Measurements from ENCODE around the gene PLPPR2.
"Not testable (repeated sequence)": the region's sequence is repeated elsewhere in the genome, so short reads cannot be mapped to it uniquely, and the experiment has no call there.

Gene PLPPR2

DNA sequence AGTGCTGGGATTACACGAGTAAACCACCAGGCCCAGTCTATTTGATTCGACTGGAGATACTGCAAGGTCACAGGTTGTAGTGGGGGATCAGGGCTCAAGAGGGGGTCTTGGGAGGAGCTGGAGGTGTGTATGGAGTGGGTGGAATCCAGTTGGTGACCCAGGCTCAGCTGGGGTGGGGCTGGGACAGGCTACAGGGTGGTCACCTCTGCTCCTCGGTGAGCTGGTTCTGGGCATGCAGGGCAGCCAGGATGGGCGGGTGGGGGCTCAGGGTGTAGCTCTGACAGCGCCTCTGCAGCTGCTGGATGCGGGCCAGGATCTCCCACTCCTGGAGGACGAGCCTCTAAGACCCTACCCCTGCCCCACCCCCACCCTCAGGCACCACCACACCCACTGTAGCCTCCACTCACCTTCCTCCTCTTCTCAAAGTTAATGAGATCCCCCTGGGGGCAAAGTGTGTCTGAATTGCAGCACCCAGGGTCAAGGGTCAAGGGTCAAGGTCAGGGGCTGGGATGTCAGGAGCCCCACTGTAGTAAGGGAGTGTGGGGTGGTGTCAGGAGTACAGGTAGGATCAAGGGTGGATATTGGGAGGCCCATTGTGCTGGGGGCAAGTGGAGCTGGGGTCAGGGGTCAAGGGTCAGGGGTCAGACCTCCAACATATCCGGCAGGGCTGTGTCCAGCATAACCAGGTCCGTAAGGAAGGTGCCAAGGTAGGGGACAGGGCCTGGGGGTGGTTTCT lies 46.7 kb downstream of the PLPPR2 start:
- no peak for DNase-seq (ENCODE audit: low read depth)

DNA sequence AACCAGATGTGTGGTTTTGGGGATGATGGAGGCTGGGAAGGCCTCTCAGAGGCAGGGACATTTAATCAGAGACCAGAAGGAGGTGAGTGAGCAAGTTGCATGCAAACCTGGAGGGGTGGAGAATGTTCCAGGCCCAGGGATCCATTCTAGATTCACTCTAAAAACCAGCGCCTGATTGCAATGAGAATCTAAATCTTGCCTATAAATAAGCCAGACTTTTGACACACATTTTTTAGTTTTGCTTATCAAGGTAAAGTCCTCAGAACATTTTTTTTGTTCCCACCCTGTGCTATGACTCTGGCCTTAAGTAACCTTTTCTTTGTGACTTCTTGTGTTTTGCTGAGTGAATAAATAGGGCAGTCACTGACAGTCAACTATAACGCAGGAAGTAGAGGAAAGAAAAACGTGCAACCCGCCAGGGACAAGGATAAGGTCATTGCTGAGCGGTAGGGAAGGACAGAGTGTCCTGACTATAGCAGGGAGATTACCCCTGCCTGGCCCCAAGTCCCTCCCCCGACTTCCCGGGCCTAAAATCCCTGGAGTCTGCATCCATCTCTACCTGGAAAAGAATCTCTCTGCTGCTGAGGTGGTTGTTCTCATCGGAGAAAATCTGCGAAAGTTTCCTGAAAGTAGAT lies 49.5 kb downstream of the PLPPR2 start:
- DNase-seq (ENCODE audit: low read depth) = no peak

DNA sequence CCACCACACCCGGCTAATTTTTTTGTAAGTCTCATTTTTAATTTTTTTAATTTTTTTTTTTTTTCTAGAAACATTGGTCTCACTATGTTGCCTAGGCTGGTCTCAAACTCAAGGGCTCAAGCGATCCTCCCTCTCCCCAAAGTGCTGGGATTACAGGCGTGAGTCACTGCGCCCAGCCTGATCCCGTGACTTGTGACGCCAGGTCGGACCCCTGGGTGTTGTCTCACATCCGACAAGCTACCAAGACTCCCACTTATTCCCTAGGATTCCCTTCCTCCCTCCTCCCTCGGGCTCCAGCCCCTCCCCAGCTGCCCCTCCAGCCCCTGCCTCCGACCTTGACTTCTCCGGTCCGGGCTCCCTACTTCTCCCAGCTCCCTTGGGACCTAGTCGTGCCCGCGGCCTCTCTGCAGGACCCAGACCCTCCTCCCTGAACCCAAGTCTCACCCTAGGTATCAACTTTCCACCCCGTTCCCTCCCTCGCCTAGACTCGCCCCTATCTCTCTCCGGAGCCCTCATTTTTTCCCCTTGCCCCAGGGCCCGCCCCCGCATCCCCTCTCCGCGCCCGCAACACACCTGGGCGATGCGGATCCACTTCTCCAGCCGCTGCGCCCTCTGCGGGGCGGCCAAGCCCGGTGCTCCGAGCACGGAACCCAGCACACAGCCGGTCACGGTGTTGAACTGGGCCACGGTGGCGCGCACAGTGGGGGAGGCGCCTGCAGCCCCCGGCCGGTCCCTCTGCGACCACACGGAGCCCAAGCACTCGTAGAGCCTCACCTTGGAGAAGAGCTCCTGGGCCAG lies 50.8 kb downstream of the PLPPR2 start:
- no peak for DNase-seq (ENCODE audit: low read depth)

DNA sequence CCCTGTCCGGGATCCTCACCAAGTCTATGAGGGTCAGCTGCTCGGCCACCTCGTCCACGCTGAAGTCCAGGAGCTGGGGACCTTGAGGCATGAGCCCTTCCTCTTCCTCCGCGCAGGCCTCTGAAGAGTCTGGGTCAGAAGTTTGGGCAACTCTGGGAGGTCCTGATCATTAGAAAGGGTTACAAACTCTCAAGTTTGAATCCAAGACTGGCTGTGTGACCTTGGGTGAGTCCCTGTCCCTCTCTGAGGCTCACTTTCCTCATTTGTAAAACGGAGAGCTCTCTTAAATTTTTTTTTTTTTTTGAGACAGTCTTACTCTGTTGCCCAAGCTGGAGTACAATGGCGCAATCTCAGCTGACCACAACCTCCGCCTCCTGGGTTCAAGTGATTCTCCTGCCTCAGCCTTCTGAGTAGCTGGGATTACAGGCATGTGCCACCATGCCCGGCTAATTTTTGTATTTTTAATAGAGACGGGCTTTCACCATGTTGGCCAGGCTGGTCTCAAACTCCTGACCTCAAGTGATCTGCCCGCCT lies 51.5 kb downstream of the PLPPR2 start:
- not testable (repeated sequence) for DNase-seq (ENCODE audit: low read depth)

DNA sequence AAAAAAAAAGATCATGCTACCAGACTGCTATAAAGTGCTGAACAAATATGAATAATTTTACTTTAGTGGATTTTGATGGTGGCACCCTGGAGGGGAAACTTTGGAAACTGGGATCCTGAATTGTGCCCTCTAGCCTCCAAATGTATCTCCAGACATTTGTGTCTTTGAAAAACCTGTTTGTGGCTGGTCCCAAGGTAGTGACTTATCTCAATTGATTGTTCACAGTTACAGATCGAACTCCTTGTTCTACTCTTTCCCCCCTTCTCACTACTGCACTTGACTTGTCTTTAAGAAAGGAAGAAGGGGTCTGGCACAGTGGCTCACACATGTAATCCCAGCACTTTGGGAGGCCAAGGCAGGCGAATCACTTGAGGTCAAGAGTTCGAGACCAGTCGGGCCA lies 53.4 kb downstream of the PLPPR2 start:
- no peak for DNase-seq (ENCODE audit: low read depth)

DNA sequence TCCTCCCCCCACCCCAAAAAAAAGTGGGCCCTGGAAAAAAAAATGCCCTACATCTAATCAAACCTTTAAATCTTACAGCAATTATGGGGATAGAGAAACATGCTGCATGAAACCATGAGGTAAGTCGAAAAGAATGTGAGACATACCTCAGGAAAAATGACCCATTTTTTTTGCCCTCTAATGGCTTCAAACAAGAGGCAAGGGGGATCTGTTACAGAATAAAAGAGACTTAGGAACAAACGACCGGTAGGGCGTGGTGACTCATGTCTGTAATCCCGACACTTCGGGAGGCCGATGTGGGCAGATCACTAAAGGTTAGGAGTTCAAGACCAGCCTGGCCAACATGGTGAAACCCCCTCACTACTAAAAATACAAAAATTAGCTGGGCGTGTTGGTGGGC lies 55.5 kb downstream of the PLPPR2 start:
- DNase-seq (ENCODE audit: low read depth) = no peak

DNA sequence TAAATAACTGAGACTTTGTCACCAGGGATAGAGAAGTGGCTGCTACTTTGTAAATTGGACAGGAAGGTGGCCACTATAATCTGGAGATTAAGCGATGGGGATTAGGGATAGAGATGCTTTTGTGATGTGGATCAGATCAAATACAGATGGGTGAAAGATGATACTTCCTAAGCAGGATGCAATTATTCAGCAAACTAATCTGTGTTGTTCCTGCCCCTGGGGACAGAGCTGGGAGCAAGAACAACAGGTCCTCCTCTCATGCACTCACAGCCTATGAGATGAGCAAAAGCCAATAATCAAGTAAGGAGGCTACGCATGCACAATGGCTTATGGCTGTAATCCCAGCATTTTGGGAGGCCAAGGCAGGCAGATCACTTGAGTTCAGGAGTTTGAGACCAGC lies 59.3 kb downstream of the PLPPR2 start:
- DNase-seq (ENCODE audit: low read depth) = peak; percentile 78

Measured in fibroblast of gingiva (primary cell).